GM12878 (cell line): ENCODE measurements around the gene MTAP. TPM values are rescaled to one million over a fixed set of nuclear protein-coding genes. Genes with fewer than 3 reads are reported as not detected.

Experiments
- CBFB ChIP-seq: IDR thresholded peaks from 2 replicates; pipeline ENCODE4 v1.6.1; 2016; ENCODE audit warnings: antibody characterized with exemption, low read depth
- CEBPB ChIP-seq, 2 experiments: fragments of 150-350 bp in 1 of 2; IDR thresholded peaks; 2 replicates each; pipeline ENCODE4 v1.6.1; 2012 to 2014; ENCODE audit warnings: low read depth in 2 of 2, low read length in 2 of 2, borderline replicate concordance in 1 of 2, inconsistent platforms in 1 of 2
- CREB1 ChIP-seq: IDR thresholded peaks from 2 replicates; pipeline ENCODE4 v1.6.1; 2012; ENCODE audit warnings: low read depth, mild to moderate bottlenecking, inconsistent platforms
- ELK1 ChIP-seq: IDR thresholded peaks from 2 replicates; pipeline ENCODE4 v1.6.1; 2012; ENCODE audit warnings: low read depth, low read length, improper control_type of control experiment
- ESRRA ChIP-seq: IDR thresholded peaks from 2 replicates; pipeline ENCODE4 v1.6.1; 2012; ENCODE audit warnings: mild to moderate bottlenecking, low read length, improper control_type of control experiment
- GABPA ChIP-seq: IDR thresholded peaks from 2 replicates; pipeline ENCODE4 v1.6.1; 2014; ENCODE audit warnings: antibody characterized with exemption, low read depth, mild to moderate bottlenecking, inconsistent platforms
- GATAD2B ChIP-seq: fragments of 450-650 bp; conservative IDR thresholded peaks from 2 replicates; pipeline ENCODE4 v1.6.1; 2017; ENCODE audit warnings: low read depth, mild to moderate bottlenecking, moderate library complexity
- NFIC ChIP-seq: IDR thresholded peaks from 2 replicates; pipeline ENCODE4 v1.6.1; 2012; ENCODE audit warnings: low read depth, mild to moderate bottlenecking, inconsistent platforms, low read length, moderate library complexity
- NR2C2 ChIP-seq: IDR thresholded peaks from 2 replicates; pipeline ENCODE4 v1.6.1; 2011; ENCODE audit warnings: borderline replicate concordance, low read depth; ENCODE audit not compliant: control insufficient read depth, insufficient read length
- PAX5 ChIP-seq: IDR thresholded peaks from 2 replicates; pipeline ENCODE4 v1.6.1; 2011; ENCODE audit warnings: low read depth, low read length, borderline replicate concordance
- SMC3 ChIP-seq: IDR thresholded peaks from 2 replicates; pipeline ENCODE4 v1.6.1; 2011; ENCODE audit warnings: low read length, improper control_type of control experiment, borderline replicate concordance
- SREBF2 ChIP-seq: IDR thresholded peaks from 2 replicates; pipeline ENCODE4 v1.6.1; 2012; ENCODE audit warnings: mild to moderate bottlenecking, low read length
- SRF ChIP-seq, 2 experiments: IDR thresholded peaks; 2 replicates each; pipeline ENCODE4 v1.6.1; 2011; ENCODE audit warnings: low read depth in 2 of 2, low read length in 2 of 2, mild to moderate bottlenecking in 1 of 2, moderate library complexity in 1 of 2
- TBL1XR1 ChIP-seq: IDR thresholded peaks from 2 replicates; pipeline ENCODE4 v1.6.1; 2012; ENCODE audit warnings: low read depth, low read length, improper control_type of control experiment
- TCF12 ChIP-seq: IDR thresholded peaks from 2 replicates; pipeline ENCODE4 v1.6.1; 2011; ENCODE audit warnings: low read depth, mild to moderate bottlenecking, low read length
- TCF7 ChIP-seq: IDR thresholded peaks from 2 replicates; pipeline ENCODE4 v1.6.1; 2014; ENCODE audit warnings: antibody characterized with exemption, borderline replicate concordance
- ZNF217 ChIP-seq: fragments of 450-650 bp; IDR thresholded peaks from 2 replicates; pipeline ENCODE4 v1.6.1; 2017; ENCODE audit warnings: antibody characterized with exemption, mild to moderate bottlenecking
- polyA plus RNA-seq, 11 experiments: library from polyadenylated mRNA; depleted of rRNA in 4 of 11; unstranded in 6 of 11; stranded (reverse) in 5 of 11; fragments of >200 nt; fragmentation: Nextera tagmentation in 4 of 11; fragmentation: Illumina TruSeq in 1 of 11; extraction: Ambion mirVana in 4 of 11; extraction: Trizol in 1 of 11; gene quantifications; 1 replicate in 1 of 11; 2 replicates in 10 of 11; pipeline versions ENCODE4 v1.2.1 to v1.2.3, GENCODE V29; 2011 to 2016; ENCODE audit warnings: inconsistent platforms in 2 of 11, missing spikeins in 2 of 11, low read depth in 1 of 11
- total RNA-seq, 4 experiments: library from RNA; depleted of rRNA in 3 of 4; stranded (reverse); fragments of >200 nt in 3 of 4; fragmentation: Illumina TruSeq in 1 of 4; extraction: Trizol in 1 of 4; gene quantifications; 2 replicates each; pipeline versions ENCODE4 v1.2.1 to v1.2.3, GENCODE V29; 2013 to 2021
- TF ChIP-seq, protein P1 (sequence below): IDR thresholded peaks from 2 replicates; pipeline ENCODE4 v1.6.1; 2011; ENCODE audit warnings: borderline replicate concordance, low read depth, mild to moderate bottlenecking, moderate library complexity, mixed read lengths, low read length; ENCODE audit not compliant: insufficient read depth; ENCODE audit errors: extremely low read length
- TF ChIP-seq, protein P2 (sequence below): IDR thresholded peaks from 2 replicates; pipeline ENCODE4 v1.6.1; 2012; ENCODE audit warnings: mild to moderate bottlenecking, low read depth, low read length
- TF ChIP-seq, protein P3 (sequence below): fragments of 150-350 bp; IDR thresholded peaks from 2 replicates; pipeline ENCODE4 v1.6.1; 2014; ENCODE audit warnings: mild to moderate bottlenecking, low read depth, low read length

MTAP gene
- total and polyA plus RNA-seq, 10 of the 15 experiments (the other 5 are each of a cell fraction or from before 2014, with no cell fraction given): 16.4 to 29.9 (median 22.6) TPM

- TF ChIP-seq TCF12 (no peak), ESRRA (no peak), TCF7 (no peak), SMC3 (no peak), SRF (IDR thresholded peaks at IDR 0.05; ENCODE audit: low read depth in 2 of 2, low read length in 2 of 2) (peak in 1 of 2 experiments; percentile 53; a peak in 1 of 4 replicates), TBL1XR1 (peak; percentile 18; the same call in 1 of the 2 replicates), CREB1 (peak; percentile 99), NR2C2 (no peak), GATAD2B (0 out of 2 replicates have a peak, but pooled peaks have one; percentile 10), CEBPB (IDR thresholded peaks at IDR 0.05; ENCODE audit: borderline replicate concordance in 1 of 2, low read depth in 2 of 2, low read length in 2 of 2) (peak in 1 of 2 experiments; percentile 51; a peak in 1 of 4 replicates), NFIC (peak; percentile 88), SREBF2 (no peak), PAX5 (peak; percentile 72; the same call in 1 of the 2 replicates), GABPA (no peak), CBFB (no peak), ZNF217 (no peak), ELK1 (no peak)
- TF ChIP-seq, protein P1, sequence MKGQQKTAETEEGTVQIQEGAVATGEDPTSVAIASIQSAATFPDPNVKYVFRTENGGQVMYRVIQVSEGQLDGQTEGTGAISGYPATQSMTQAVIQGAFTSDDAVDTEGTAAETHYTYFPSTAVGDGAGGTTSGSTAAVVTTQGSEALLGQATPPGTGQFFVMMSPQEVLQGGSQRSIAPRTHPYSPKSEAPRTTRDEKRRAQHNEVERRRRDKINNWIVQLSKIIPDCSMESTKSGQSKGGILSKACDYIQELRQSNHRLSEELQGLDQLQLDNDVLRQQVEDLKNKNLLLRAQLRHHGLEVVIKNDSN: no peak
- TF ChIP-seq, protein P2, sequence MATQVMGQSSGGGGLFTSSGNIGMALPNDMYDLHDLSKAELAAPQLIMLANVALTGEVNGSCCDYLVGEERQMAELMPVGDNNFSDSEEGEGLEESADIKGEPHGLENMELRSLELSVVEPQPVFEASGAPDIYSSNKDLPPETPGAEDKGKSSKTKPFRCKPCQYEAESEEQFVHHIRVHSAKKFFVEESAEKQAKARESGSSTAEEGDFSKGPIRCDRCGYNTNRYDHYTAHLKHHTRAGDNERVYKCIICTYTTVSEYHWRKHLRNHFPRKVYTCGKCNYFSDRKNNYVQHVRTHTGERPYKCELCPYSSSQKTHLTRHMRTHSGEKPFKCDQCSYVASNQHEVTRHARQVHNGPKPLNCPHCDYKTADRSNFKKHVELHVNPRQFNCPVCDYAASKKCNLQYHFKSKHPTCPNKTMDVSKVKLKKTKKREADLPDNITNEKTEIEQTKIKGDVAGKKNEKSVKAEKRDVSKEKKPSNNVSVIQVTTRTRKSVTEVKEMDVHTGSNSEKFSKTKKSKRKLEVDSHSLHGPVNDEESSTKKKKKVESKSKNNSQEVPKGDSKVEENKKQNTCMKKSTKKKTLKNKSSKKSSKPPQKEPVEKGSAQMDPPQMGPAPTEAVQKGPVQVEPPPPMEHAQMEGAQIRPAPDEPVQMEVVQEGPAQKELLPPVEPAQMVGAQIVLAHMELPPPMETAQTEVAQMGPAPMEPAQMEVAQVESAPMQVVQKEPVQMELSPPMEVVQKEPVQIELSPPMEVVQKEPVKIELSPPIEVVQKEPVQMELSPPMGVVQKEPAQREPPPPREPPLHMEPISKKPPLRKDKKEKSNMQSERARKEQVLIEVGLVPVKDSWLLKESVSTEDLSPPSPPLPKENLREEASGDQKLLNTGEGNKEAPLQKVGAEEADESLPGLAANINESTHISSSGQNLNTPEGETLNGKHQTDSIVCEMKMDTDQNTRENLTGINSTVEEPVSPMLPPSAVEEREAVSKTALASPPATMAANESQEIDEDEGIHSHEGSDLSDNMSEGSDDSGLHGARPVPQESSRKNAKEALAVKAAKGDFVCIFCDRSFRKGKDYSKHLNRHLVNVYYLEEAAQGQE: peak; percentile 20; the same call in 1 of the 2 replicates
- TF ChIP-seq, protein P3, sequence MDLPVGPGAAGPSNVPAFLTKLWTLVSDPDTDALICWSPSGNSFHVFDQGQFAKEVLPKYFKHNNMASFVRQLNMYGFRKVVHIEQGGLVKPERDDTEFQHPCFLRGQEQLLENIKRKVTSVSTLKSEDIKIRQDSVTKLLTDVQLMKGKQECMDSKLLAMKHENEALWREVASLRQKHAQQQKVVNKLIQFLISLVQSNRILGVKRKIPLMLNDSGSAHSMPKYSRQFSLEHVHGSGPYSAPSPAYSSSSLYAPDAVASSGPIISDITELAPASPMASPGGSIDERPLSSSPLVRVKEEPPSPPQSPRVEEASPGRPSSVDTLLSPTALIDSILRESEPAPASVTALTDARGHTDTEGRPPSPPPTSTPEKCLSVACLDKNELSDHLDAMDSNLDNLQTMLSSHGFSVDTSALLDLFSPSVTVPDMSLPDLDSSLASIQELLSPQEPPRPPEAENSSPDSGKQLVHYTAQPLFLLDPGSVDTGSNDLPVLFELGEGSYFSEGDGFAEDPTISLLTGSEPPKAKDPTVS: no peak
These were observed 29.5 kb downstream of the MTAP start (continued) for GRCh38 chr9:21831841-21832509.
